Karpas-422 (cell line): ENCODE results near the gene SUCO. TPM values are rescaled to one million over a fixed set of nuclear protein-coding genes. Genes with fewer than 3 reads are reported as not detected.
"Not testable (repeated sequence)": the region's sequence is repeated elsewhere in the genome, so short reads cannot be mapped to it uniquely, and the experiment has no call there.

ENCODE experiments used
- DNase-seq: peaks from one replicate; pipeline ENCODE4 v3.0.0-alpha.2; 2015
- H2AFZ ChIP-seq: fragments of 200-600 bp; sonication (generic); 2 replicates; pipeline ENCODE4 v1.6.1; 2014; ENCODE audit warnings: antibody characterized with exemption, low read length, mixed read lengths
- H3K27ac ChIP-seq: fragments of 200-600 bp; sonication (generic); 2 replicates; pipeline ENCODE4 v1.5.1; 2014; ENCODE audit warnings: mild to moderate bottlenecking, low read length, moderate library complexity
- H3K27me3 ChIP-seq: fragments of 200-600 bp; sonication (generic); 2 replicates; pipeline ENCODE4 v1.6.1; 2014; ENCODE audit warnings: low read length, mixed read lengths
- H3K36me3 ChIP-seq: fragments of 200-600 bp; sonication (generic); 2 replicates; pipeline ENCODE4 v1.6.1; 2014; ENCODE audit warnings: low read length, mixed read lengths; ENCODE audit not compliant: insufficient read depth
- H3K4me1 ChIP-seq: fragments of 200-600 bp; sonication (generic); 2 replicates; pipeline ENCODE4 v1.6.1; 2014; ENCODE audit warnings: mild to moderate bottlenecking, low read length, mixed read lengths
- H3K4me2 ChIP-seq: fragments of 200-600 bp; sonication (generic); 2 replicates; pipeline ENCODE4 v1.6.1; 2014; ENCODE audit warnings: low read length, low read depth, mild to moderate bottlenecking; ENCODE audit not compliant: poor library complexity, severe bottlenecking
- H3K4me3 ChIP-seq: fragments of 200-600 bp; sonication (generic); 2 replicates; pipeline ENCODE4 v1.5.1; 2014; ENCODE audit warnings: mild to moderate bottlenecking, antibody characterized with exemption, low read length, mixed read lengths
- H3K79me2 ChIP-seq: fragments of 200-600 bp; sonication (generic); 2 replicates; pipeline ENCODE4 v1.6.1; 2014; ENCODE audit warnings: mild to moderate bottlenecking, low read length, mixed read lengths
- H3K9ac ChIP-seq: fragments of 200-600 bp; sonication (generic); 2 replicates; pipeline ENCODE4 v1.6.0; 2014; ENCODE audit warnings: low read length
- H3K9me2 ChIP-seq: fragments of 200-600 bp; sonication (generic), shearing (Covaris generic); replicated peaks from 2 replicates; pipeline ENCODE4 v1.6.0; 2014; ENCODE audit warnings: mild to moderate bottlenecking, low read length, moderate library complexity; ENCODE audit not compliant: insufficient read depth
- H3K9me3 ChIP-seq: fragments of 300-700, 200-600 bp; sonication (generic); 2 replicates; pipeline ENCODE4 v1.6.1; 2014; ENCODE audit warnings: low read length, mixed read lengths
- H4K20me1 ChIP-seq: fragments of 200-600 bp; sonication (generic); 2 replicates; pipeline ENCODE4 v1.6.1; 2014; ENCODE audit warnings: mild to moderate bottlenecking, antibody characterized with exemption, low read length, low read depth; ENCODE audit not compliant: insufficient read depth
- total RNA-seq: library from RNA; depleted of rRNA; stranded (reverse); fragments of >200 nt; shearing (Covaris generic); gene quantifications from 2 replicates; pipeline ENCODE4 v1.2.3, GENCODE V29; 2014; ENCODE audit warnings: low replicate concordance

Gene SUCO
- total RNA-seq, 1 experiment from 2014 or later: 52.3 TPM

GRCh38 chr1:172581779-172582178 lies 48.8 kb downstream of the SUCO start:
- H3K36me3 ChIP-seq: peaks cover 49% of the 10 kb centered on the region
- no peak for DNase-seq

DNA sequence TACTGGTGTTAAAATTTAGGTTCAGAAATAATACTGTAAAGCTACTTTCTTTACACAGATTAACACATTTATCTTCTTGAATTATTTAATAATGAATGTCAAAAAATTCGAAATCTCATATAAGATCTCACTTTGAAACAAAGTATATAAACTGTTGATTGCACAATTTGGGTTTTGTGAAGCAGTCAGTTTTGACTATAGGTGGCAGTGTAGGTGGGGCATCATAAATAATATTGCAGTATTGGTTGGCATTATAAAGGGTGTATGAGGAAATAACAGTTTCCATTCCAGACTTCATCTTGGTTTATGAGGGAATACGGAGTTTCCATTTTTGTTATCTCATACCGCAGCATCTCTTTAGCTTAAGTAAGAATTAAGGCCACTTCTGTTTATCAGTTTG lies 49.9 kb downstream of the SUCO start:
- H3K79me2 ChIP-seq: peaks cover 61% of the 10 kb centered on the region
- peaks cover 14% of the 10 kb centered on the region for H3K4me1 ChIP-seq
- H2AFZ ChIP-seq: no peak overlapping the region
- no peaks in the 10 kb centered on the region for H3K9me3 ChIP-seq
- no peaks in the 10 kb centered on the region for H3K27me3 ChIP-seq
- no peak overlapping the region for H3K4me3 ChIP-seq
- H3K36me3 ChIP-seq: peaks cover 55% of the 10 kb centered on the region
- H3K27ac ChIP-seq: no peak overlapping the region
- DNase-seq: peak; percentile 47
- H3K9ac ChIP-seq: no peak overlapping the region
- H3K4me2 ChIP-seq: no peak overlapping the region
- H4K20me1 ChIP-seq: no peaks in the 10 kb centered on the region
- H3K9me2 ChIP-seq: no peaks in the 10 kb centered on the region

More at GRCh38 chr1:172581779-172582178, 48.8 kb downstream of the SUCO start:
- no peak overlapping the region for H2AFZ ChIP-seq
- H3K9ac ChIP-seq: no peak overlapping the region
- H3K4me3 ChIP-seq: no peak overlapping the region
- H3K79me2 ChIP-seq: peaks cover 52% of the 10 kb centered on the region
- H3K9me3 ChIP-seq: no peaks in the 10 kb centered on the region
- no peaks in the 10 kb centered on the region for H3K27me3 ChIP-seq
- no peak overlapping the region for H3K27ac ChIP-seq
- no peak overlapping the region for H3K4me2 ChIP-seq
- no peaks in the 10 kb centered on the region for H3K9me2 ChIP-seq
- peaks cover 14% of the 10 kb centered on the region for H3K4me1 ChIP-seq
- H4K20me1 ChIP-seq: no peaks in the 10 kb centered on the region

- Histone ChIP-seq H3K4me1 (peaks cover 14% of the 10 kb centered on the region), H3K4me2 (no peak overlapping the region), H3K79me2 (peaks cover 76% of the 10 kb centered on the region), H4K20me1 (no peaks in the 10 kb centered on the region), H3K9me2 (no peaks in the 10 kb centered on the region), H3K9me3 (0 out of 2 replicates have a peak, but pooled peaks cover under 1% of the 10 kb centered on the region), H3K4me3 (no peak overlapping the region), H2AFZ (no peak overlapping the region), H3K9ac (no peak overlapping the region), H3K27me3 (no peaks in the 10 kb centered on the region), H3K27ac (no peak overlapping the region), H3K36me3 (peaks cover 61% of the 10 kb centered on the region)
- no peak for DNase-seq
Measured at GRCh38 chr1:172585348-172585747, 52.4 kb downstream of the SUCO start.

DNA sequence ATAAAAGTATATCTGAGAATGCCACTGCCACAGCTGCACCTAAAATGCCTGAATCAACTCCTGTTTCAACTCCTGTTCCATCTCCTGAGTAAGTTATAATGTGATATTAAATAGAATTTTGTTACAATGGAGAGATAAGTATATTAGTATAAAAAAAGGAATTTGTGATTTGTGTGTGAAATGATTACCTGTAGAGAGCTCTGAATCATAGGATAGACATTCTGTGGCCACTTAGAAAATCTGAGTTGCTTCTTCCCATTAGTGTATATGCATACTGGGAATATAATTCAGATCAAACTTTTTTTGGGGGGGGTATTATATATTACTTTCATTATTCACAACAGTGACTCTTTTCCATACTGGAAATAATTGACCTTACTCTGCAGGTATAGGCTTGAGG lies 52.9 kb downstream of the SUCO start:
- DNase-seq: no peak
- H3K27me3 ChIP-seq: no peaks in the 10 kb centered on the region
- peaks cover 6% of the 10 kb centered on the region; the same call in 1 of the 2 replicates for H3K9me3 ChIP-seq
- no peak overlapping the region for H3K27ac ChIP-seq
- H3K36me3 ChIP-seq: peaks cover 66% of the 10 kb centered on the region
- no peaks in the 10 kb centered on the region for H3K9me2 ChIP-seq
- H3K4me2 ChIP-seq: no peak overlapping the region
- no peak overlapping the region for H3K4me3 ChIP-seq
- H3K79me2 ChIP-seq: peaks cover 81% of the 10 kb centered on the region
- H3K4me1 ChIP-seq: peaks cover 14% of the 10 kb centered on the region
- H2AFZ ChIP-seq: no peak overlapping the region
- no peaks in the 10 kb centered on the region for H4K20me1 ChIP-seq
- no peak overlapping the region for H3K9ac ChIP-seq

DNA sequence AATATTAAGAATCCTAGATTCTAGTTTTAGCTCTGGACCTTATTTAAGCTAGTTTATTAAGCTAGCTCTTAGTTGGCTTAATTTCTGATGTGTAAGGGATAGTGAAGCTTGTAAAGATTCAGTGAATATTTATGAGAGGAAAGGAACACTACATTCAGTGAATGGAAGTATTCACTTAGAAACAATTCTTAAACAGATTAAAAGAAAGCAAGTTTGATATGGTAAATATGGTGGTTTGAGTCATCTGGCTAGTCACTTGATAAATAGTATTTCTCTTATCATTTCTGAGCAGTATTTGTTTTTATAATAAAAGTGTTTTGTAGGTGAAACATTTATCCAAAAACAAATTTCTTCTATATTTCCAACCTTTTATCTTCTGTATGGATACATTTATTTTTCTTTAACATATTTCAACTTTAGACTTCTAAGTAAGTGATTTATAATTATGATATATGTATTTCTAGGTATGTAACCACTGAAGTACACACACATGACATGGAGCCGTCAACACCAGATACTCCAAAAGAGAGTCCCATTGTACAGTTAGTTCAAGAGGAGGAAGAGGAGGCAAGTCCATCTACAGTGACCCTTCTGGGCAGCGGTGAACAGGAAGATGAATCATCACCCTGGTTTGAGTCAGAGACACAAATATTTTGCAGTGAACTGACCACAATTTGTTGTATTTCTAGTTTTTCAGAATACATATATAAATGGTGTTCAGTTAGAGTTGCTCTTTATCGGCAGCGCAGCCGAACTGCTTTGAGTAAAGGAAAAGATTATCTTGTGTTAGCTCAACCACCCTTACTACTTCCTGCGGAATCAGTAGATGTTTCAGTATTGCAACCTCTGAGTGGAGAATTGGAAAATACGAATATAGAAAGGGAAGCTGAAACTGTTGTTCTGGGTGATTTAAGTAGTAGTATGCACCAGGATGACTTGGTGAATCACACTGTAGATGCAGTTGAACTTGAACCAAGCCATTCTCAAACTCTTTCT lies 55.6 kb downstream of the SUCO start:
- Histone ChIP-seq H3K27me3 (no peaks in the 10 kb centered on the region), H3K9me2 (no peaks in the 10 kb centered on the region), H3K4me1 (peaks cover 5% of the 10 kb centered on the region), H3K4me2 (no peak overlapping the region), H3K79me2 (peaks cover 58% of the 10 kb centered on the region), H4K20me1 (no peaks in the 10 kb centered on the region), H3K36me3 (peaks cover 56% of the 10 kb centered on the region), H3K27ac (no peak overlapping the region), H3K9ac (no peak overlapping the region), H3K9me3 (peaks cover 6% of the 10 kb centered on the region; the same call in 1 of the 2 replicates), H3K4me3 (no peak overlapping the region), H2AFZ (no peak overlapping the region)
- DNase-seq: no peak

DNA sequence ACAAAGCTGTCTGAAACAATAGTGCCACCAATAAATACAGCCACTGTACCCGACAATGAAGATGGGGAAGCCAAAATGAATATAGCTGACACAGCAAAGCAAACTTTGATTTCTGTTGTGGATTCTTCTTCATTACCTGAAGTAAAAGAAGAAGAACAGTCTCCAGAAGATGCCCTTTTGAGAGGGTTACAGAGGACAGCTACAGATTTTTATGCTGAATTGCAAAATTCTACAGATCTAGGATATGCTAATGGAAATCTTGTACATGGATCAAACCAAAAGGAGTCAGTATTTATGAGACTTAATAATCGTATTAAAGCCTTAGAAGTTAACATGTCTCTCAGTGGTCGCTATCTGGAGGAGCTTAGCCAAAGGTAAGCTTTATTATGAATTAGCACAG lies 56.6 kb downstream of the SUCO start:
- Histone ChIP-seq H3K4me1 (no peaks in the 10 kb centered on the region), H3K9me2 (no peaks in the 10 kb centered on the region), H3K36me3 (peaks cover 56% of the 10 kb centered on the region), H3K9me3 (peaks cover 6% of the 10 kb centered on the region; the same call in 1 of the 2 replicates), H3K27me3 (no peaks in the 10 kb centered on the region), H3K9ac (no peak overlapping the region), H3K79me2 (peaks cover 51% of the 10 kb centered on the region), H2AFZ (no peak overlapping the region), H4K20me1 (no peaks in the 10 kb centered on the region), H3K4me3 (no peak overlapping the region), H3K27ac (no peak overlapping the region), H3K4me2 (no peak overlapping the region)
- DNase-seq: no peak

DNA sequence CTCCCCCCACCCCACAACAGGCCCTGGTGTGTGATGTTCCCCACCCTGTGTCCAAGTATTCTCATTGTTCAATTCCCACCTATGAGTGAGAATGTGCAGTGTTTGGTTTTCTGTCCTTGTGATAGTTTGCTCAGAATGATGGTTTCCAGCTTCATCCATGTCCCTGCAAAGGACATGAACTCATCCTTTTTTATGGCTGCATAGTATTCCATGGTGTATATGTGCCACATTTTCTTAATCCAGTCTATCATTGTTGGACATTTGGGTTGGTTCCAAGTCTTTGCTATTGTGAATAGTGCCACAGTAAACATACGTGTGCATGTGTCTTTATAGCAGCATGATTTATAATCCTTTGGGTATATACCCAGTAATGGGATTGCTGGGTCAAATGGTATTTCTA lies 58.5 kb downstream of the SUCO start:
- H3K27ac ChIP-seq, DNase-seq, H3K9ac ChIP-seq, H3K4me2 ChIP-seq, H3K4me1 ChIP-seq, H4K20me1 ChIP-seq, H3K4me3 ChIP-seq, H3K27me3 ChIP-seq, H2AFZ ChIP-seq, H3K9me2 ChIP-seq, H3K9me3 ChIP-seq: not testable (repeated sequence)
- Histone ChIP-seq H3K79me2 (peaks cover 38% of the 10 kb centered on the region), H3K36me3 (peaks cover 46% of the 10 kb centered on the region)

DNA sequence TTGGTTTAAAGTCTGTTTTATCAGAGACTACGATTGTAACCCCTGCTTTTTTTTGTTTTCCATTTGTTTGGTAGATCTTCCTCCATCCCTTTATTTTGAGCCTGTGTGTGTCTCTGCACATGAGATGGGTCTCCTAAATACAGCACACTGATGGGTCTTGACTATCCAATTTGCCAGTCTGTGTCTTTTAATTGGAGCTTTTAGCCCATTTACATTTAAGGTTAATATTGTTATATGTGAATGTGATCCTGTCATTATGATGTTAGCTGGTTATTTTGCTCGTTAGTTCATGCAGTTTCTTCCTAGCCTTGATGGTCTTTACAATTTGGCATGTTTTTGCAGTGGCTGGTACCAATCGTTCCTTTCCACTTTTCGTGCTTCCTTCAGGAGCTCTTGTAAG lies 62.1 kb downstream of the SUCO start:
- H3K79me2 ChIP-seq: peaks cover 26% of the 10 kb centered on the region

More for the DNA sequence above, 62.1 kb downstream of the SUCO start:
- H3K27me3 ChIP-seq, H4K20me1 ChIP-seq, H3K4me1 ChIP-seq, H3K9me2 ChIP-seq, H3K4me2 ChIP-seq, H3K27ac ChIP-seq, DNase-seq, H3K4me3 ChIP-seq, H3K9me3 ChIP-seq, H3K9ac ChIP-seq, H2AFZ ChIP-seq: not testable (repeated sequence)
- peaks cover 29% of the 10 kb centered on the region for H3K36me3 ChIP-seq
